CD4-positive, alpha-beta memory T cell (primary cell): Measurements from ENCODE around the gene CLTC. TPM values are rescaled to one million over a fixed set of nuclear protein-coding genes. Genes with fewer than 3 reads are reported as not detected.
A peak's percentile ranks its signal among the peaks of the same experiment; 100 is the strongest.

Experiments used
- CTCF ChIA-PET: fragments of 350-600 bp; sonication (Branson Sonifier 250); formaldehyde crosslinking; loops from one replicate; lab custom pipeline; 2021; ENCODE audit warnings: inconsistent platforms; ENCODE audit not compliant: partially characterized antibody; lab: Charles Lee
- POLR2A ChIA-PET: fragments of 350-600 bp; sonication (Branson Sonifier 250); formaldehyde crosslinking; loops from one replicate; lab custom pipeline; 2021; ENCODE audit not compliant: partially characterized antibody; lab: Charles Lee
- DNase-seq, 5 donors: peaks; one replicate each; pipeline versions ENCODE4 v3.0.0 to v3.0.0-alpha.2; 2020 to 2022; ENCODE audit warnings: mixed read lengths in 1 of 5
- H3K27ac ChIP-seq: one replicate; pipeline ENCODE4 v1.7.0; 2013; ENCODE audit warnings: low read depth, low read length
- H3K27me3 ChIP-seq: 2 replicates; pipeline ENCODE4 v1.7.0; 2013; ENCODE audit warnings: mild to moderate bottlenecking, low read length, moderate library complexity; ENCODE audit not compliant: insufficient read depth
- H3K36me3 ChIP-seq: 2 replicates; pipeline ENCODE4 v1.7.0; 2013; ENCODE audit warnings: mild to moderate bottlenecking, low read length, moderate library complexity; ENCODE audit not compliant: insufficient read depth
- H3K4me1 ChIP-seq: 2 replicates; pipeline ENCODE4 v1.7.0; 2013; ENCODE audit warnings: mild to moderate bottlenecking, low read length, moderate library complexity; ENCODE audit not compliant: insufficient read depth
- H3K4me3 ChIP-seq, 2 donors: one replicate each; pipeline ENCODE4 v1.7.0; 2013; ENCODE audit warnings: low read length in 2 of 2, mild to moderate bottlenecking in 1 of 2
- H3K9me3 ChIP-seq, 2 donors: one replicate each; pipeline ENCODE4 v1.7.0; 2013; ENCODE audit warnings: low read length in 2 of 2, control low read depth in 1 of 2; ENCODE audit not compliant: control insufficient read depth in 1 of 2
- H3K27ac Mint-ChIP-seq, 7 donors: one replicate each; pipeline ENCODE4 v1.8.0; 2020 to 2021; ENCODE audit warnings: mixed read lengths in 7 of 7, mild to moderate bottlenecking in 6 of 7, inconsistent platforms in 3 of 7, moderate library complexity in 3 of 7
- H3K27me3 Mint-ChIP-seq, 2 donors: one replicate each; pipeline ENCODE4 v1.8.0; 2020 to 2021; ENCODE audit warnings: mixed read lengths in 2 of 2
- H3K36me3 Mint-ChIP-seq, 2 donors: one replicate each; pipeline ENCODE4 v1.8.0; 2020 to 2021; ENCODE audit warnings: mixed read lengths in 2 of 2, inconsistent platforms in 1 of 2, mild to moderate bottlenecking in 1 of 2
- H3K4me1 Mint-ChIP-seq, 4 donors: one replicate each; pipeline ENCODE4 v1.8.0; 2020 to 2021; ENCODE audit warnings: mixed read lengths in 4 of 4, mild to moderate bottlenecking in 1 of 4
- H3K4me3 Mint-ChIP-seq, 8 donors: one replicate each; pipeline ENCODE4 v1.8.0; 2020 to 2021; ENCODE audit warnings: mixed read lengths in 8 of 8, mild to moderate bottlenecking in 7 of 8, moderate library complexity in 6 of 8, inconsistent platforms in 3 of 8
- H3K9me3 Mint-ChIP-seq, 8 donors: one replicate each; pipeline ENCODE4 v1.8.0; 2020 to 2021; ENCODE audit warnings: mixed read lengths in 8 of 8, mild to moderate bottlenecking in 5 of 8, inconsistent platforms in 3 of 8, moderate library complexity in 1 of 8
- intact Hi-C: fragments of 100-400 bp; cut with micrococcal nuclease; formaldehyde crosslinking; loops from one replicate; pipeline ENCODE4 v1.15.1; 2023
- polyA plus RNA-seq, 2 donors: library from polyadenylated mRNA; unstranded; fragments of 300-500 nt; fragmentation: Illumina TruSeq; gene quantifications; one replicate each; pipeline ENCODE4 v1.2.3, GENCODE V29; 2021
- total RNA-seq, 2 experiments: library from RNA; stranded (reverse); gene quantifications; one replicate each; pipeline ENCODE4 v1.2.3, GENCODE V29; 2021

Gene CLTC
- total and polyA plus RNA-seq, 4 experiments from 2014 or later = 27.0 to 118 (median 84.8) TPM

GRCh38 chr17:59607817-59608403, 11.8 kb upstream of the CLTC start:
- H3K27ac Mint-ChIP-seq = no peak overlapping the region
- no peaks in the 10 kb centered on the region for H3K9me3 ChIP-seq
- H3K27ac ChIP-seq = no peak overlapping the region
- POLR2A ChIA-PET = interaction anchor here (1.1 kb wide), 1 partner anchor 11 kb away, joined by 3 read pairs; no protein-coding TSS in a partner anchor
- H3K27me3 ChIP-seq = no peaks in the 10 kb centered on the region
- peaks cover 0 to 1% (median 0%) of the 10 kb centered on the region in 4 donors for H3K4me1 Mint-ChIP-seq
- CTCF ChIA-PET = interaction anchor here (0.8 to 1.4 kb wide), 2 partner anchors 34 to 294 kb away, joined by 3 to 6 read pairs; no protein-coding TSS in a partner anchor
- intact Hi-C loops = no loop called here
- no peak overlapping the region for H3K4me3 ChIP-seq
- H3K36me3 ChIP-seq = peaks cover 14% of the 10 kb centered on the region
- no peaks in the 10 kb centered on the region for H3K27me3 Mint-ChIP-seq
- H3K4me1 ChIP-seq = no peaks in the 10 kb centered on the region
- DNase-seq = peak in 3 of 5 donors; percentile 7 to 50 (median 11)
- H3K9me3 Mint-ChIP-seq = no peaks in the 10 kb centered on the region
- peaks cover 45 to 56% of the 10 kb centered on the region in 2 donors for H3K36me3 Mint-ChIP-seq
- no peak overlapping the region for H3K4me3 Mint-ChIP-seq

- Mint-ChIP-seq H3K9me3 (no peaks in the 10 kb centered on the region), H3K4me1 (no peaks in the 10 kb centered on the region), H3K4me3 (no peak overlapping the region), H3K27me3 (no peaks in the 10 kb centered on the region), H3K27ac (no peak overlapping the region), H3K36me3 (peaks cover 23 to 28% of the 10 kb centered on the region in 2 donors)
- DNase-seq = no peak
- Histone ChIP-seq H3K4me3 (no peak overlapping the region), H3K27me3 (no peaks in the 10 kb centered on the region), H3K27ac (no peak overlapping the region), H3K4me1 (no peaks in the 10 kb centered on the region), H3K36me3 (peaks cover 9% of the 10 kb centered on the region), H3K9me3 (no peaks in the 10 kb centered on the region)
- intact Hi-C loops = no loop called here
- ChIA-PET CTCF (no interaction called here), POLR2A (interaction anchor here (1.3 kb wide), 2 partner anchors 9 to 241 kb away, joined by 3 to 4 read pairs; no protein-coding TSS in a partner anchor)
Observed at GRCh38 chr17:59611503-59611902, 8.2 kb upstream of the CLTC start.

GRCh38 chr17:59616253-59616920, 3.3 kb upstream of the CLTC start:
- no peak for DNase-seq
- H3K36me3 Mint-ChIP-seq = peaks cover 0 to 24% of the 10 kb centered on the region in 2 donors
- H3K4me1 ChIP-seq = peaks cover 18% of the 10 kb centered on the region
- H3K27ac Mint-ChIP-seq = peak overlapping the region in 4 of 7 donors; percentile 19 to 99 (median 62)
- no peaks in the 10 kb centered on the region for H3K36me3 ChIP-seq
- peaks cover 0 to 5% (median 0%) of the 10 kb centered on the region in 8 donors for H3K9me3 Mint-ChIP-seq
- H3K27ac ChIP-seq = no peak overlapping the region
- H3K9me3 ChIP-seq = no peaks in the 10 kb centered on the region
- H3K4me3 Mint-ChIP-seq = no peak overlapping the region
- POLR2A ChIA-PET = interaction anchor here (4.7 kb wide), 1 partner anchor 92 kb away, joined by 34 read pairs; the partner anchor contains the start of genes PTRH2 and VMP1
- H3K27me3 ChIP-seq = no peaks in the 10 kb centered on the region
- no peak overlapping the region for H3K4me3 ChIP-seq
- intact Hi-C loops = loop anchor here (5.0 kb wide), 1 partner anchor 1099 kb away; no protein-coding TSS in a partner anchor
- no peaks in the 10 kb centered on the region for H3K27me3 Mint-ChIP-seq
- CTCF ChIA-PET = no interaction called here
- H3K4me1 Mint-ChIP-seq = peaks cover 10 to 38% (median 20%) of the 10 kb centered on the region in 4 donors

- Mint-ChIP-seq H3K4me3 (peak overlapping the region in 2 of 8 donors; percentile 12 to 97), H3K9me3 (peaks cover 0 to 5% (median 0%) of the 10 kb centered on the region in 8 donors), H3K36me3 (peaks cover 0 to 26% of the 10 kb centered on the region in 2 donors), H3K27me3 (no peaks in the 10 kb centered on the region), H3K27ac (peak overlapping the region in 4 of 7 donors; percentile 50 to 99 (median 72)), H3K4me1 (peaks cover 13 to 47% (median 27%) of the 10 kb centered on the region in 4 donors)
- Histone ChIP-seq H3K4me3 (no peak overlapping the region), H3K36me3 (no peaks in the 10 kb centered on the region), H3K9me3 (no peaks in the 10 kb centered on the region), H3K27me3 (no peaks in the 10 kb centered on the region), H3K4me1 (peaks cover 26% of the 10 kb centered on the region), H3K27ac (no peak overlapping the region)
- CTCF ChIA-PET = interaction anchor here (0.9 kb wide), 1 partner anchor 96 kb away, joined by 3 read pairs; no protein-coding TSS in a partner anchor
- intact Hi-C loops = loop anchor here (5.0 kb wide), 1 partner anchor 1100 kb away; no protein-coding TSS in a partner anchor
- DNase-seq = no peak
- POLR2A ChIA-PET = interaction anchor here (1.0 to 4.7 kb wide), 4 partner anchors 52 to 1060 kb away, joined by 3 to 62 read pairs (median 20); partner anchors contain the start of genes BCAS3, DHX40, PTRH2 and RPS6KB1
Observed at GRCh38 chr17:59617156-59617732, 2.5 kb upstream of the CLTC start.

- H3K27me3 Mint-ChIP-seq = no peaks in the 10 kb centered on the region
- Histone ChIP-seq H3K27me3 (no peaks in the 10 kb centered on the region), H3K4me1 (peaks cover 44% of the 10 kb centered on the region), H3K9me3 (no peaks in the 10 kb centered on the region), H3K4me3 (peak overlapping the region; percentile 89 to 98), H3K36me3 (no peaks in the 10 kb centered on the region), H3K27ac (peak overlapping the region; percentile 96)
- ChIA-PET CTCF (interaction anchor here (1.7 kb wide), 1 partner anchor 56 kb away, joined by 3 read pairs; no protein-coding TSS in a partner anchor), POLR2A (interaction anchor here (0.6 to 4.7 kb wide), 37 partner anchors 9 to 1611 kb away, joined by 3 to 62 read pairs (median 4); partner anchors contain the start of genes BCAS3, DHX40, GDPD1 and PTRH2)
- H3K4me1 Mint-ChIP-seq = peaks cover 25 to 64% (median 40%) of the 10 kb centered on the region in 4 donors
- H3K27ac Mint-ChIP-seq = peak overlapping the region; percentile 97 to 99 (median 99)
- H3K36me3 Mint-ChIP-seq = peaks cover 0 to 33% of the 10 kb centered on the region in 2 donors
- H3K4me3 Mint-ChIP-seq = peak overlapping the region; percentile 92 to 99 (median 97)
- intact Hi-C loops = loop anchor here (1.0 to 5.0 kb wide), 5 partner anchors 23 to 1102 kb away; partner anchors contain the start of genes DHX40, PTRH2, RPS6KB1 and VMP1
- DNase-seq = no peak
- peaks cover 0 to 5% (median 0%) of the 10 kb centered on the region in 8 donors for H3K9me3 Mint-ChIP-seq
Observed at GRCh38 chr17:59619035-59619297, 729 bp upstream of the CLTC start.

- Histone ChIP-seq H3K4me3 (peak overlapping the region; percentile 89 to 98), H3K4me1 (peaks cover 51% of the 10 kb centered on the region), H3K36me3 (no peaks in the 10 kb centered on the region), H3K27ac (peak overlapping the region; percentile 96), H3K27me3 (no peaks in the 10 kb centered on the region), H3K9me3 (no peaks in the 10 kb centered on the region)
- H3K4me1 Mint-ChIP-seq = peaks cover 28 to 70% (median 44%) of the 10 kb centered on the region in 4 donors
- H3K9me3 Mint-ChIP-seq = peaks cover 0 to 5% (median 0%) of the 10 kb centered on the region in 8 donors
- no peaks in the 10 kb centered on the region for H3K27me3 Mint-ChIP-seq
- intact Hi-C loops = no loop called here
- no peak for DNase-seq
- peak overlapping the region; percentile 97 to 99 (median 99) for H3K27ac Mint-ChIP-seq
- ChIA-PET CTCF (interaction anchor here (1.2 to 1.7 kb wide), 3 partner anchors 17 to 57 kb away, joined by 3 to 4 read pairs (median 3); no protein-coding TSS in a partner anchor), POLR2A (interaction anchor here (0.6 to 4.7 kb wide), 27 partner anchors 8 to 1612 kb away, joined by 3 to 62 read pairs (median 5); partner anchors contain the start of genes DHX40, GDPD1, PTRH2 and RNFT1)
- H3K36me3 Mint-ChIP-seq = peaks cover 0 to 35% of the 10 kb centered on the region in 2 donors
- H3K4me3 Mint-ChIP-seq = peak overlapping the region; percentile 92 to 99 (median 97)
Observed at GRCh38 chr17:59620064-59620359, 317 bp downstream of the CLTC start.
